Activated CD8-positive, alpha-beta memory T cell treated with anti-CD3 and anti-CD28 coated beads, Interleukin-2, amount 50 U/mL, for 24 hours (primary cell): Measurements from ENCODE around the gene DAGLA.

ENCODE experiments used
- DNase-seq: peaks from one replicate; pipeline ENCODE4 v3.0.0-alpha.2; 2020; ENCODE audit errors: extremely low read depth

DAGLA gene

DNA sequence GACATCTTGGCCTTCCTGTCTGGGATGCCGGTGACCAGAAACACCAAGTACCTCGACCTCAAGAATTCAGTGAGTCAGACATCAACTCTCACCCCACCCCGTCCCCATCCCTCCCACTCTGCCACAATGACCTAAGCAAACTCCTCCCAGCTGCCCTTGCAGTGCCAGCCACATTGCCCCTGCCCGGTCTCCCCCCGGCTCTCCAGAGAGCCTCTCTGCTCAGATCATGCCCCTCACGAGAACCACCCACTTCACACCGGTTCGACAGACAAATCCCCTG lies 48.7 kb downstream of the DAGLA start:
- DNase-seq: no peak

DNA sequence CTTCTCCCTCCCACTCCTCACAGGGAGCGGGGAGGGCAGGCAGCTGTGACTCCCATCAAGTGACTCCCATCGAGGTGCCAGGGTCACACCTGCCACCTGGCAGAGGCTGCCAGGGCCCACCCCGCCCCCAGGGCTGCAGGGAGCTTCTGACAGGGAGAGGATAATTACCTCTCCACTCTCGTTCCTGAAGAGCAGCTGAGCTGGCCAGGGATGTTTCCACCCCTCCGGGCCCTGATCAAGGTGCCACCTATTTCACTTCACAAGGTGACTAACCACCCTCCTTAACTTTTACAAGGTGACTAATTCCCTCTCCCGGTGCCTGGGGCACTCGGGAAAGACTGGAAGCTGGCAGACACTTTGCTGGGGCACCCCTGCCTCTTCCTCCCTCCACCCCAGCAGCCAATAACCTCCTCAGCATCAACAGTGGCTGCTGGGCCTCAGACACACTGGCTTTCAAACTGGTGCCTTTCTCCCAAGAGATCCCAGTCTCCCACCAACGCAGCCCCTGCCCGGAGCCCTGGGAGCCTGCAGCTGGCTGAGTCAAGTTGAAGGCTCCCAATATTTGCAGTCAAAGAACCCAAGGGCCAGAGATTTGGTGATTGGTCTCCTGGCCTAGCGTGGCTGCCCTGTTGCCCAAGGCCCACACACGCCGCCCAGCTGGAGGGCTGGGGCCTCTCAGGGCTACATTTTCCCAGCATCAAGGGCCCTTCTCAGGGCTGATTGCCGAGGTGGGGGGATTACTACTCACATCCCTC lies 50.2 kb downstream of the DAGLA start:
- DNase-seq: no peak

- no peak for DNase-seq
Observed at GRCh38 chr11:61731211-61731951, 51.2 kb downstream of the DAGLA start.

GRCh38 chr11:61731952-61732675 lies 51.9 kb downstream of the DAGLA start:
- DNase-seq: no peak

GRCh38 chr11:61732705-61733104 lies 52.5 kb downstream of the DAGLA start:
- no peak for DNase-seq

DNA sequence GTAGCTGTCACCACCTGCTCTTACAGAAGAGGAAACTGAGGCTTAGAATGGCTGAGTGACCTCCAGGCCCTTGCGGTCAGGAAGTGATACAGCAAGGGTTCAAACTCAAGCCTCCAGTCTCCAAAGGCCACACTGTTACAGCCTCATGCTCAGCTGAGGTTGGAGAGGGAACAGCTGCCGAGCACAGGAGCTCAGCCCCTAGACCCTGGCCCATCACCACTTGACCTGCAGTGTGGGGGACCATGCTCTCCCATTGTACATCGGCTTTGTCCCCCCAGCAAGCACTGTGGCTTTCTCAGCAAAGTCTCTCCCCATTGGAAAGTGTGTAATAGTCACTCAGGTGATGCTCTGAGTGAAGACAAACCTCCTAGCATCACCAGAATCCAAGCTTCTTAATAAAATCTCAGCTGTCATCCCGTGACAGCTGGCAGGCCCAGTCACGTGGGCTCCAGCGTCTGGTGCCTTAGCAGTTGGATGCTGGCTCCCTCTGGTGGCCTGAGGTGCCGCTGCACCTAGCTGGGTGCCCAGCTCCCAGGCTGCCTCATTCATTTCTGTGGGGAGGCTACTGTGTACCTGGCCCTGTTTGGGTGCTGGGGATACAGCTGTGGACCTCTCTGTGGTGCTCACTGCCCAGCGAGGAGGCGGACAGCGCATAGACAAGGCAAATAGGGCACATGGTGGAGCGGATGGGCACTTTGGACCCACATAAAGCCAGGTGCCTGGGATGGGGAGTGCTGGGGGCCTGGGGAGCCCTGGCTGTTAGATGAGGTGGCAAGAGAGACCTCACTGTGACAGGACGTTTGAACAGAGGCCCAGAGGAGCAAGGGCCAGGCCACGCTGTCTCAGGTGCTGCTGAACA lies 53.2 kb downstream of the DAGLA start:
- peak; percentile 50 for DNase-seq

- DNase-seq: no peak
Observed at GRCh38 chr11:61734767-61735166, 54.6 kb downstream of the DAGLA start.

DNA sequence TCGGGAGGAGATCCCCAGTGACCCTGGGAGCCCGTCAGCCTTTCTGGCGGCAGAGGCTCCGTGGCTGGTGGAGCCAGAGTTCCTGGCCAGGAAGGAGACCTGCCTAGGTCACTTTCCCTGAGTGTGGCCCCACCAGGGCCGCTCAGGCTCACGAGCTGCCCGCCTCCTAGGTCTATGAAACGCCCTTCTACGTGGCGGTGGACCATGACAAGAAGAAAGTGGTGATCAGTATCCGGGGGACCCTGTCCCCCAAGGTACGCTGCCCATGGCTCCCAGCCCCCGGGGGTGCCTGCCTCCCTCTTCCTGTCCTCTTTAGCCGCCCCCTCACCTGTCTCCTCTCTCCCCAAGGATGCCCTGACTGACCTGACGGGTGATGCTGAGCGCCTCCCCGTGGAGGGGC lies 55.2 kb downstream of the DAGLA start:
- no peak for DNase-seq

GRCh38 chr11:61736310-61736709 lies 56.1 kb downstream of the DAGLA start:
- no peak for DNase-seq

DNA sequence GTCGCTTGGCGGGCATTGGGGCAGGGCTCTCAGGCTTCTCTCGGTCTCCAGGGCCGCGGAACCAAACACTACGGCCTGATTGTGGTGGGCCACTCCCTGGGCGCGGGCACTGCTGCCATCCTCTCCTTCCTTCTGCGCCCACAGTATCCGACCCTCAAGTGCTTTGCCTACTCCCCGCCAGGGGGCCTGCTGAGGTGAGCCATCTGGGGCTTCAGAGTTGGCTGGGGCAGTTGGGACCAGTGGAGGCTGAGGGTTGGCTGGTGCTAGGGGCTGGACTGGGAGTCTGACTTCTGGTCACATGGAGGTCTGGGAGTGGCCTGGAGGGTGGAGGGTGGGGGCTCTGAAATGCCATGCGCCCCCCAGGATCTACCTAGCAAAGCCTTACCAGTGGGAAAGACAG lies 56.9 kb downstream of the DAGLA start:
- no peak for DNase-seq

DNA sequence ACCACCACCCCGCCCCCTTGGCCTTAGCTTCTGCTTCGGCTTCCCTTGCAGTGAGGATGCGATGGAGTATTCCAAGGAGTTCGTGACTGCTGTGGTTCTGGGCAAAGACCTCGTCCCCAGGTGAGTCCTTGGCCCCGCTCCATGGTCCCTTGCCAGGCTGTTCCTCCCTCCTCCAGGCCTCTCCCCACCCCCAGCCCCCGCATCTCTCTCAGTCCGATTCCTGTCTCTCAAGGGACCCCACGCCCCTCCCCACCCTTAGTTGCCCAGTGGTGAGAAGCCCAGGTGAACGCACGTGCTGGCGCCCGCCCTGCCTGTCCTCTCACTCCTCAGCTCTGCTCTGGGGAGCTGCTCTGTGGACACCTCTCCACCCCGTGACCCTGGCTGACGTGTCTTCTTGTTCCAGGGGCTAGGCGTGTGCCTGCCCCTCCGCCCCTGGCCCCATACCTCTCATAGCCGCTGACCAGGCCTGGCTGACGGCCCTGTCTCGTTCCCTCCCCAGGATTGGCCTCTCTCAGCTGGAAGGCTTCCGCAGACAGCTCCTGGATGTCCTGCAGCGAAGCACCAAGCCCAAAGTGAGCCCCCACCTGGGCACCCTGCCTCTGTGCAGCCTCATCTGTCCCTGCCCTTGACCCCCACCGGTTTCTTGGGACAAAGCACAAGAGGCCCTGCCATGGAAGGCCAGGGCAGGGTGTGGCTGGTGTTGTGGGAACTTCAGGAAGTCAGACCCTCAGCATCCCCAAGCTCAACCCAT lies 57.6 kb downstream of the DAGLA start:
- DNase-seq: no peak

GRCh38 chr11:61738776-61739175 lies 58.6 kb downstream of the DAGLA start:
- no peak for DNase-seq

GRCh38 chr11:61739413-61739812 lies 59.2 kb downstream of the DAGLA start:
- DNase-seq: no peak

DNA sequence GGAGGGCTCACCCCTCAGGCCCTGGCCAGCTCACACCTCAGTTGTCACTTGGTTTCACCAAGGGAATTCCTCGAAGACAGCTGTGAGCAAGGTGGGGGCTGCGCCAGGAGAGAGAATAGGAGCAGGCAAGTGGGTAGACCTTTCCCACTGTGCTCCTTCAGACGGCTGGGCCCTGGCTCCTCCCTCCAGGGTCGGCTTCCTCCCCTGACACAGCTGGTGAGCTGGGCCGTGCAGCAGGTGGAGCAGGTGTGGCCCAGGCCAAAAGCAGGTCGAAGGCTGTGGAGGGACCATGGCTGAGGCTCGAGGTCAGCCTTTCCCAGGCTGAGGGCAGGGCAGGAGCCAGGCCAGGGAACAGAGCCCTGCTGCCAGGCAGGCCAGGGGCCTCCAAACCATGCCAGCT lies 59.8 kb downstream of the DAGLA start:
- DNase-seq: no peak

- DNase-seq: no peak
Observed at GRCh38 chr11:61742391-61742790, 62.2 kb downstream of the DAGLA start.

DNA sequence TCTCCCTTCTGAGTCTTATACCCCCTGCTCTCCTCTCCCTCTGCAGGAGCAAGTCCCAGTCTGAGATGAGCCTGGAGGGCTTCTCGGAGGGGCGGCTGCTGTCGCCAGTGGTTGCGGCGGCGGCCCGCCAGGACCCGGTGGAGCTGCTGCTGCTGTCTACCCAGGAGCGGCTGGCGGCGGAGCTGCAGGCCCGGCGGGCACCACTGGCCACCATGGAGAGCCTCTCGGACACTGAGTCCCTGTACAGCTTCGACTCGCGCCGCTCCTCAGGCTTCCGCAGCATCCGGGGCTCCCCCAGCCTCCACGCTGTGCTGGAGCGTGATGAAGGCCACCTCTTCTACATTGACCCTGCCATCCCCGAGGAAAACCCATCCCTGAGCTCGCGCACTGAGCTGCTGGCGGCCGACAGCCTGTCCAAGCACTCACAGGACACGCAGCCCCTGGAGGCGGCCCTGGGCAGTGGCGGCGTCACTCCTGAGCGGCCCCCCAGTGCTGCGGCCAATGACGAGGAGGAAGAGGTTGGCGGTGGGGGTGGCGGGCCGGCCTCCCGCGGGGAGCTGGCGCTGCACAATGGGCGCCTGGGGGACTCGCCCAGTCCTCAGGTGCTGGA lies 63.4 kb downstream of the DAGLA start:
- no peak for DNase-seq

DNA sequence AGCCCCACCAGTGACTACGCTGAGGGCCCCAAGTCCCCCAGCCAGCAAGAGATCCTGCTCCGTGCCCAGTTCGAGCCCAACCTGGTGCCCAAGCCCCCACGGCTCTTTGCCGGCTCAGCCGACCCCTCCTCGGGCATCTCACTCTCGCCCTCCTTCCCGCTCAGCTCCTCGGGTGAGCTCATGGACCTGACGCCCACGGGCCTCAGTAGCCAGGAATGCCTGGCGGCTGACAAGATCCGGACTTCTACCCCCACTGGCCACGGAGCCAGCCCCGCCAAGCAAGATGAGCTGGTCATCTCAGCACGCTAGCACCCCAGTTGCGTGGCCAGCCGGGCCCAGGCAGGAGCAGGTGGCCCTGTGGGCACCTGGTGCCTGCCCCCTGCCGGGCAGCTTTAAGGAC lies 64.0 kb downstream of the DAGLA start:
- DNase-seq: no peak

- no peak for DNase-seq
Observed at GRCh38 chr11:61744609-61745156, 64.5 kb downstream of the DAGLA start.

GRCh38 chr11:61745781-61746441 lies 65.7 kb downstream of the DAGLA start:
- DNase-seq: no peak
